ENCODE results near the gene OR52B6.
A peak's percentile ranks its signal among the peaks of the same experiment; 100 is the strongest.
"Not testable (repeated sequence)": the region's sequence is repeated elsewhere in the genome, so short reads cannot be mapped to it uniquely, and the experiment has no call there.

The OR52B6 gene

GRCh38 chr11:5574654-5575053, 6.0 kb upstream of the OR52B6 start:
- Mint-ChIP-seq H3K27ac (no peak overlapping the region), H3K27me3 (peaks cover 4% of the 10 kb centered on the region in 2 donors), H3K9me3 (no peaks in the 10 kb centered on the region), H3K4me1 (no peaks in the 10 kb centered on the region), H3K4me3 (no peak overlapping the region), H3K36me3 (peaks cover 0 to 3% of the 10 kb centered on the region in 2 donors)
- ATAC-seq (replicated peaks) (no peak), DNase-seq (no peak)

DNA sequence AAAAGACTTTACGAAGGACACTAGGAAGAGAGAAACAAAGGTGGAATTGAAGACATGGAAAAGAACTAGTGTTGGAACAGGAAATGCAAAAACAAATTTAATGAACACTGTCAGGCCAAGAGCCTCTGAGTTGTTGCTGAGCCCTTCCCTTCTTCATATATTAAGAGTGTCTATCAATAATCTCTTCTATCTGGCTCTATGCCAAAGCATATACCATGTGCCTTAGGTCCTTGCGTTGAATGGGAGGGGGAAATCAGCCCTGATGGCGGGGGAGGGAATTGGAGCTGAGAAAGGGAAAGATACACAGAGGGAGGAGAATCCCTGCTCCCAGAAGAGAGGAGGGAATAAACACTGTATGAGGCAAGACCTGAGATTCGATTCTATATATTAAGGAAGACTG, 5.5 kb upstream of the OR52B6 start:
- Mint-ChIP-seq H3K4me3 (no peak overlapping the region), H3K9me3 (no peaks in the 10 kb centered on the region), H3K27ac (no peak overlapping the region), H3K27me3 (peaks cover 4% of the 10 kb centered on the region in 2 donors), H3K36me3 (peaks cover 0 to 3% of the 10 kb centered on the region in 2 donors), H3K4me1 (no peaks in the 10 kb centered on the region)
- DNase-seq = no peak
- ATAC-seq (replicated peaks) = no peak

DNA sequence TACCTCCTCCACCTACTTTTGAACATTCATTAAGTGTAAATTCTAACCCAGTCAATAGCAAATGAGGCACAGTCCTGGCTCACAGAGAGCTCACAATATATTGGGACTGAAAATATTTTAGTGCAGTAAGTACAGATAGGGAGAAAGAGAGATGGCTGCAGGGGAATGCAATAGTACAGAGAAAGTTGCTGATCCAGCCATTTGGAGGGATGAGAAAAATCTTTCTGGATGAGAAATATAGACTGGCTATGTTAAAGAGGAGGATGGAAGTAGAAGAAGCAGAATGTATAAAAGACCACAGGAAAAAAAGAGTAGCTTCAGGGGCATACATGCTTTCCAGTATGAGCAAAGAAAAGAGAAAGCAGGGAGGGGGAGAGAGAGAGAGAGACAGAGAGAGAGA, 3.6 kb upstream of the OR52B6 start:
- DNase-seq = no peak
- Mint-ChIP-seq H3K27me3 (no peaks in the 10 kb centered on the region), H3K9me3 (no peaks in the 10 kb centered on the region), H3K27ac (no peak overlapping the region), H3K4me3 (no peak overlapping the region), H3K4me1 (no peaks in the 10 kb centered on the region), H3K36me3 (no peaks in the 10 kb centered on the region)
- ATAC-seq (replicated peaks) = no peak

GRCh38 chr11:5581014-5581413, 337 bp downstream of the OR52B6 start:
- H3K27ac Mint-ChIP-seq = no peak overlapping the region
- no peak overlapping the region for H3K4me3 Mint-ChIP-seq
- H3K4me1 Mint-ChIP-seq = no peaks in the 10 kb centered on the region
- DNase-seq (no peak), ATAC-seq (replicated peaks) (no peak)
- peaks cover 2 to 7% of the 10 kb centered on the region in 2 donors for H3K9me3 Mint-ChIP-seq
- no peaks in the 10 kb centered on the region for H3K27me3 Mint-ChIP-seq
- H3K36me3 Mint-ChIP-seq = no peaks in the 10 kb centered on the region

DNA sequence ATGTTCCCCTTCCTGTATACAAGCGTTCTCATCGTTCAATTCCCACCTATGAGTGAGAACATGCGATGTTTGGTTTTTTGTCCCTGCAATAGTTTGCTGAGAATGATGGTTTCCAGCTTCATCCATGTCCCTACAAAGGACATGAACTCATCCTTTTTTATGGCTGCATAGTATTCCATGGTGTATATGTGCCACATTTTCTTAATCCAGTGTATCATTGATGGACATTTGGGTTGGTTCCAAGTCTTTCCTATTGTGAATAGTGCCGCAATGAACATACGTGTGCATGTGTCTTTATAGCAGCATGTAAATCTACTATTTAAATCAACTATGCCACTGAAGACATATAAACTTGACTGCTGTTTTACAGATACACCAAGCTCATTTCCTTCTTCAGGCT, 3.8 kb downstream of the OR52B6 start:
- H3K36me3 Mint-ChIP-seq; H3K4me1 Mint-ChIP-seq; ATAC-seq (replicated peaks); H3K9me3 Mint-ChIP-seq; H3K4me3 Mint-ChIP-seq; DNase-seq; H3K27me3 Mint-ChIP-seq; H3K27ac Mint-ChIP-seq: not testable (repeated sequence)

- ATAC-seq (replicated peaks); H3K4me3 Mint-ChIP-seq: not testable (repeated sequence)
- peaks cover 5 to 17% of the 10 kb centered on the region in 2 donors for H3K4me1 Mint-ChIP-seq
These were observed 9.2 kb downstream of the OR52B6 start for GRCh38 chr11:5589906-5590305.

GRCh38 chr11:5591613-5592012, 10.9 kb downstream of the OR52B6 start:
- Mint-ChIP-seq H3K36me3 (peaks cover 7% of the 10 kb centered on the region in 2 donors), H3K4me3 (no peak overlapping the region), H3K9me3 (peaks cover 3 to 5% of the 10 kb centered on the region in 2 donors), H3K4me1 (peaks cover 10 to 26% of the 10 kb centered on the region in 2 donors), H3K27me3 (peaks cover 0 to 5% of the 10 kb centered on the region in 2 donors), H3K27ac (peak overlapping the region; percentile 43)
- DNase-seq (peak; percentile 13), ATAC-seq (replicated peaks) (peak; percentile 89)

More at GRCh38 chr11:5589906-5590305, 9.2 kb downstream of the OR52B6 start:
- not testable (repeated sequence) for H3K9me3 Mint-ChIP-seq, H3K27me3 Mint-ChIP-seq, DNase-seq, H3K36me3 Mint-ChIP-seq, H3K27ac Mint-ChIP-seq

DNA sequence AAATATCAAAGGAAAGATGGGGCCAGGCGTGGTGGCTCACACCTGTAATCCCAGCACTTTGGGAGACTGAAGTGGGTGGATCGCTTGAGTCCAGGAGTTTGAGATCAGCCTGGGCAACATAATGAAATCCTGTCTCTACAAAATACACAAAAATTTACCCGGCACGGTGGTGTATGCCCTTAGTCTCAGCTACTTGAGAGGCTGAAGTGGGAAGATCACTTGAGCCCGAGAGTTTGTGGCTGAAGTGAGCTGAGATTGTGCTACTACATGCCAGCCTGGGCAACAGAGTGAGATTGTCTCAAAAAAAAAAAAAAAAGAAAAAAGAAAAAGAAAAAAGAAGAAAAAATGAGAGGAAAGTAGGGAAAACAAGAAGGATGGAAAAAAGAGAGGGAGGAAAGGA, 11.9 kb downstream of the OR52B6 start:
- no peak overlapping the region for H3K4me3 Mint-ChIP-seq
- peaks cover 0 to 5% of the 10 kb centered on the region in 2 donors for H3K27me3 Mint-ChIP-seq
- peaks cover 3 to 5% of the 10 kb centered on the region in 2 donors for H3K9me3 Mint-ChIP-seq
- no peak for DNase-seq
- H3K36me3 Mint-ChIP-seq = peaks cover 7% of the 10 kb centered on the region in 2 donors
- no peak overlapping the region for H3K27ac Mint-ChIP-seq
- no peak for ATAC-seq (replicated peaks)
- peaks cover 10 to 28% of the 10 kb centered on the region in 2 donors for H3K4me1 Mint-ChIP-seq

DNA sequence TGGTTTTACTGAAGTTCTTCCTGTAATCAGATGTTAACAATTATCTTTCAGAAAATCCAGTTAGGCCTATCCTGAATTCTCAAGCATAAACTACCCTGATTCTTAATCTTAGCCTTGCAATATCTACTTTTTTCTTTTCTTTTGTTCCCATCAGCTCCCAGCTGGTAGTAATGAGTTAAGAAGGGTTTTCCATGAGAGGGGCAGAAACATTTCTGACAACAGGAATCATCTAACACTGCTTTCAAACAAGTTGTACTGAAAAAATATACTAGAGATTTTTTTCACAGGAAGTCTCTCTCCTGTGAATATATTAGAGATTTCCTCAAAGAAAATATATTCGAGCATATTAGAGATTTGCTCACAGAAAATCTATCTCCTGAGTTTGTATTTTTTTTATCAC, 12.5 kb downstream of the OR52B6 start:
- Mint-ChIP-seq H3K27ac (no peak overlapping the region), H3K36me3 (peaks cover 7% of the 10 kb centered on the region in 2 donors), H3K9me3 (peaks cover 3 to 5% of the 10 kb centered on the region in 2 donors), H3K4me1 (peaks cover 10 to 33% of the 10 kb centered on the region in 2 donors), H3K27me3 (peaks cover 0 to 5% of the 10 kb centered on the region in 2 donors), H3K4me3 (no peak overlapping the region)
- DNase-seq (no peak), ATAC-seq (replicated peaks) (no peak)

DNA sequence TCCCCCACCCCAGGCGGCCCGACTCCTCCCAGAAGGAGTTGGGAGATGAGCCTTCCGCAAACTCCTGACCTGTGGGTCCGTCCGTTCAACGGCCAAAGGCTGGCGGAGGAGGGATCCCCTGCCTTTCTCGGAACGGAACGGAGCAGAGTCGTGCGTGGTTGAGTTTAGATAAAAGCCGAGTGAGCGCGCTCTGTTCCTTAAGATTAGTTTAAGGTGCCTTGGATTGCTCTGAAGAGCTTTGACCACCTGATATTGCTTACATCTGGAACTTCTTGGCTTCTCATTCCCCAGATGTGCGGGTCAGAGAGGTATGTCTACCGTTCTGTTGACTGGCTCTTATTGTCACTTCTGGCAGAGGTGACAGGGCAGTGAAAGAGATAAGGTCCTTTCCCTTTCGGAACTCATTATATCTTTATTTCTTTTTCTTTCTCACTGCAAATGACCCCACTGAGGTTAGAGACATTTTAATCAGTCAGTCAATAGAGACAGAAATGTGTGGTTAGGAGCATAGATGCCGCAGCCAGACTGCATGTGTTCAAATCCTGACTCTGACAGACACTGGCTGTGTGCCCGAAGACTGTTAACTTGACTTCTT, 16.0 kb downstream of the OR52B6 start, which contains the start of gene TRIM6:
TSS of gene TRIM6 (plus strand) at position 31 of the 595 bp plus-strand sequence. CDS start at position 292, 261 bp downstream.
- DNase-seq (no peak), ATAC-seq (replicated peaks) (peak; percentile 20 to 31)
- Mint-ChIP-seq H3K27me3 (peaks cover 0 to 5% of the 10 kb centered on the region in 2 donors), H3K36me3 (no peaks in the 10 kb centered on the region), H3K4me3 (peak within 1 kb of the TSS; percentile 85 to 90), H3K27ac (peak within 1 kb of the TSS; percentile 59), H3K9me3 (no peaks in the 10 kb centered on the region), H3K4me1 (peaks cover 10 to 28% of the 10 kb centered on the region in 2 donors)

DNA sequence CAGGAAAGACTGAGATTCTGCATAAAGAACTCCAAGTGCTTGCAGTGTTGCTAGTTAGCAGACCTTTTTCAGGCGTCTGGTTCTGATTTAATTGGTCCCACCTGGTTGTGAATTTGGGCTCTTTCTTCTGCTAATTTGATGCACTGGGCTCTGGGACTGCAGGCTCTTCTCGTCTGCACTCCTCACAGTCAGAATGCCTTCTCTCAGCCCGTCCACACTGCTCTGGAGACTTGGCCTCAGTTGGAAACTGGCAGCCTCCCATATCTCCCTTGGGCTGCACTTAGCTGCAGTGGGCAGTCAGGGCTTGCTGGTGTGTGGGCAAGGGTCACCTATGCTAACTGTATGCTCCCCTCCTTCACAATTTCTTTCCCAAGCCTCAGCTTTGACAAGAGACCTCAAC, 17.3 kb downstream of the OR52B6 start:
- no peak for ATAC-seq (replicated peaks)
- peaks cover 8 to 23% of the 10 kb centered on the region in 2 donors for H3K4me1 Mint-ChIP-seq
- H3K4me3 Mint-ChIP-seq = no peak overlapping the region
- H3K27me3 Mint-ChIP-seq = peaks cover 0 to 5% of the 10 kb centered on the region in 2 donors
- H3K36me3 Mint-ChIP-seq = no peaks in the 10 kb centered on the region
- H3K9me3 Mint-ChIP-seq = no peaks in the 10 kb centered on the region
- no peak for DNase-seq
- H3K27ac Mint-ChIP-seq = no peak overlapping the region

GRCh38 chr11:5600374-5600851, 19.7 kb downstream of the OR52B6 start:
- ATAC-seq (replicated peaks) (peak; percentile 93 to 94), DNase-seq (peak; percentile 46)
- H3K4me3 Mint-ChIP-seq = no peak overlapping the region
- no peaks in the 10 kb centered on the region for H3K9me3 Mint-ChIP-seq
- peaks cover 6 to 23% of the 10 kb centered on the region in 2 donors for H3K4me1 Mint-ChIP-seq
- peaks cover 0 to 5% of the 10 kb centered on the region in 2 donors for H3K27me3 Mint-ChIP-seq
- no peak overlapping the region for H3K27ac Mint-ChIP-seq
- no peaks in the 10 kb centered on the region for H3K36me3 Mint-ChIP-seq

DNA sequence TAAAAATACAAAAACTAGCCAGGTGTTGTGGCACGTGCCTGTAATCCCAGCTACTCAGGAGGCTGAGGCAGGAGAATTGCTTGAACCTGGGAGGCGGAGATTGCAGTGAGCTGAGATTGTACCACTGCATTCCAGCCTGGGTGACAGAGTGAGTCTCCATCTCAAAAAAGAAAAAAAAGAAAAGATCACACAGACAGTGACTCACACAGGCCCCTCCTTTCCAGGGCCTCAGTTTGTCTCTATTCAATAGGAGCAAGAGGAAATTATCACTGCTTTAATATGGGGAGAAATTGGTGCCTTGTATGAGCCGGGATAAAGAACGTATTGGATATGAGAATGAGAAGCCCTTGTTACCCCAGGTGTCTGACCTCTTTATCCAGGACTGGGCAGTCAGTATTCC, 22.1 kb downstream of the OR52B6 start:
- not testable (repeated sequence) for H3K9me3 Mint-ChIP-seq; H3K27me3 Mint-ChIP-seq; ATAC-seq (replicated peaks); H3K27ac Mint-ChIP-seq; DNase-seq; H3K4me1 Mint-ChIP-seq; H3K36me3 Mint-ChIP-seq; H3K4me3 Mint-ChIP-seq

DNA sequence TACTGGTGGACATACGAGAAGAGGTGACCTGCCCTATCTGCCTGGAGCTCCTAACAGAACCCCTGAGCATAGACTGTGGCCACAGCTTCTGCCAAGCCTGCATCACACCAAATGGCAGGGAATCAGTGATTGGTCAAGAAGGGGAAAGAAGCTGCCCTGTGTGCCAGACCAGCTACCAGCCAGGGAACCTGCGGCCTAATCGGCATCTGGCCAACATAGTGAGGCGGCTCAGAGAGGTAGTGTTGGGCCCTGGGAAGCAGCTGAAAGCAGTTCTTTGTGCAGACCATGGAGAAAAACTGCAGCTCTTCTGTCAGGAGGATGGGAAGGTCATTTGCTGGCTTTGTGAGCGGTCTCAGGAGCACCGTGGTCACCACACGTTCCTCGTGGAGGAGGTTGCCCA, 22.6 kb downstream of the OR52B6 start:
- peaks cover 3 to 6% of the 10 kb centered on the region in 2 donors for H3K4me1 Mint-ChIP-seq
- H3K27ac Mint-ChIP-seq = no peak overlapping the region
- no peak for ATAC-seq (replicated peaks)
- H3K4me3 Mint-ChIP-seq = no peak overlapping the region
- no peaks in the 10 kb centered on the region for H3K9me3 Mint-ChIP-seq
- H3K36me3 Mint-ChIP-seq = no peaks in the 10 kb centered on the region
- H3K27me3 Mint-ChIP-seq = no peaks in the 10 kb centered on the region
- DNase-seq = no peak

GRCh38 chr11:5604896-5605295, 24.2 kb downstream of the OR52B6 start:
- no peak for ATAC-seq (replicated peaks)
- no peak for DNase-seq
- Mint-ChIP-seq H3K4me3 (no peak overlapping the region), H3K4me1 (no peaks in the 10 kb centered on the region), H3K27ac (no peak overlapping the region), H3K27me3 (no peaks in the 10 kb centered on the region), H3K9me3 (no peaks in the 10 kb centered on the region), H3K36me3 (no peaks in the 10 kb centered on the region)

Data from stimulated activated naive B cell treated with anti-CD40 and anti-IgM and Interleukin-4, amounts not matched to agents 10 μg/mL and 1 μg/mL and 100 μg/mL, for 72 hours (primary cell).